Measurements from ENCODE around the gene MPG. TPM values are rescaled to one million over a fixed set of nuclear protein-coding genes. Genes with fewer than 3 reads are reported as not detected.

MPG gene
- total RNA-seq, 2 donors from 2014 or later = 47.7 to 84.0 TPM

GRCh38 chr16:63998-64913 lies 13.8 kb upstream of the MPG start:
- H3K36me3 ChIP-seq = peaks cover 59% of the 10 kb centered on the region
- no peak for TF ChIP-seq CTCF (IDR thresholded peaks at IDR 0.05)
- DNase-seq (ENCODE audit: low spot score) = no peak
- peaks cover 0 to 39% of the 10 kb centered on the region in 2 donors for H3K4me1 ChIP-seq
- no peak overlapping the region for H3K27ac ChIP-seq
- H3K9me3 ChIP-seq = no peaks in the 10 kb centered on the region
- H3K27me3 ChIP-seq = no peaks in the 10 kb centered on the region
- H3K4me3 ChIP-seq = no peak overlapping the region

- peaks cover 53% of the 10 kb centered on the region for H3K36me3 ChIP-seq
- no peaks in the 10 kb centered on the region for H3K9me3 ChIP-seq
- H3K27ac ChIP-seq = no peak overlapping the region
- no peak for DNase-seq (ENCODE audit: low spot score)
- no peaks in the 10 kb centered on the region for H3K27me3 ChIP-seq
- H3K4me3 ChIP-seq = no peak overlapping the region
- TF ChIP-seq CTCF (IDR thresholded peaks at IDR 0.05) = no peak
- H3K4me1 ChIP-seq = peaks cover 0 to 46% of the 10 kb centered on the region in 2 donors
Measured at GRCh38 chr16:64914-65255, 13.1 kb upstream of the MPG start.

- Histone ChIP-seq H3K4me3 (no peak overlapping the region), H3K9me3 (no peaks in the 10 kb centered on the region), H3K27me3 (no peaks in the 10 kb centered on the region), H3K27ac (no peak overlapping the region), H3K4me1 (peaks cover 0 to 54% of the 10 kb centered on the region in 2 donors), H3K36me3 (peaks cover 45% of the 10 kb centered on the region)
- peak; percentile 89 for DNase-seq (ENCODE audit: low spot score)
- TF ChIP-seq CTCF (IDR thresholded peaks at IDR 0.05) = peak; percentile 88 to 98
Measured at GRCh38 chr16:65745-66144, 12.3 kb upstream of the MPG start.

GRCh38 chr16:66309-67182 lies 11.5 kb upstream of the MPG start:
- DNase-seq (ENCODE audit: low spot score) = no peak
- Histone ChIP-seq H3K9me3 (no peaks in the 10 kb centered on the region), H3K27ac (peak overlapping the region in 1 of 2 donors; percentile 4), H3K4me3 (no peak overlapping the region), H3K36me3 (peaks cover 36% of the 10 kb centered on the region), H3K4me1 (peaks cover 0 to 62% of the 10 kb centered on the region in 2 donors), H3K27me3 (no peaks in the 10 kb centered on the region)
- no peak for TF ChIP-seq CTCF (IDR thresholded peaks at IDR 0.05)

GRCh38 chr16:67183-67791 lies 10.7 kb upstream of the MPG start:
- no peak for DNase-seq (ENCODE audit: low spot score)
- H3K4me1 ChIP-seq = peaks cover 0 to 67% of the 10 kb centered on the region in 2 donors

More at GRCh38 chr16:67183-67791, 10.7 kb upstream of the MPG start:
- Histone ChIP-seq H3K27me3 (no peaks in the 10 kb centered on the region), H3K27ac (peak overlapping the region; percentile 1 to 11), H3K36me3 (peaks cover 29% of the 10 kb centered on the region), H3K4me3 (no peak overlapping the region), H3K9me3 (no peaks in the 10 kb centered on the region)
- no peak for TF ChIP-seq CTCF (IDR thresholded peaks at IDR 0.05)

Data from right atrium auricular region (tissue), 2 donors.